Measurements from ENCODE around the gene PLCG1. TPM values are rescaled to one million over a fixed set of nuclear protein-coding genes. Genes with fewer than 3 reads are reported as not detected.

Gene PLCG1
- polyA plus RNA-seq, 1 donor from 2014 or later: 164 TPM

- no peaks in the 10 kb centered on the region for H3F3A ChIP-seq (ENCODE audit: insufficient read depth, low read length, poor library complexity, severe bottlenecking)
- H3K9me2 ChIP-seq (ENCODE audit: insufficient read depth, low read length): no peaks in the 10 kb centered on the region
- H2AFZ ChIP-seq (ENCODE audit: low read depth, low read length): no peak overlapping the region
- H3K9me3 ChIP-seq (ENCODE audit: low read length): no peaks in the 10 kb centered on the region
- H4K20me1 ChIP-seq (ENCODE audit: insufficient read depth): peaks cover 53% of the 10 kb centered on the region
- H3K27ac ChIP-seq (ENCODE audit: low read length): no peak overlapping the region
- H3K79me2 ChIP-seq (replicated peaks; ENCODE audit: insufficient read depth, low read length): peaks cover 97% of the 10 kb centered on the region
- TF ChIP-seq EP300 (conservative IDR thresholded peaks at IDR 0.05; ENCODE audit: poor library complexity, severe bottlenecking): no peak
- no peak for TF ChIP-seq POLR2AphosphoS5 (IDR thresholded peaks at IDR 0.05)
- no peak for TF ChIP-seq TAF1 (IDR thresholded peaks at IDR 0.05; ENCODE audit: low read depth)
- TF ChIP-seq MXI1 (conservative IDR thresholded peaks at IDR 0.05; ENCODE audit: poor library complexity, severe bottlenecking): no peak
- TF ChIP-seq REST (IDR thresholded peaks at IDR 0.05; ENCODE audit: borderline replicate concordance): no peak
- H3K36me3 ChIP-seq (ENCODE audit: insufficient read depth, low read length): no peaks in the 10 kb centered on the region
- H3K4me3 ChIP-seq (ENCODE audit: low read length): no peak overlapping the region
- no peak overlapping the region for H3K4me2 ChIP-seq (ENCODE audit: low read length)
- no peak overlapping the region for H3K9ac ChIP-seq (ENCODE audit: low read length)
- H3K27me3 ChIP-seq (ENCODE audit: insufficient read depth, low read depth, low read length): no peaks in the 10 kb centered on the region
Observed at GRCh38 chr20:41143354-41143753, 6.0 kb downstream of the PLCG1 start.

DNA sequence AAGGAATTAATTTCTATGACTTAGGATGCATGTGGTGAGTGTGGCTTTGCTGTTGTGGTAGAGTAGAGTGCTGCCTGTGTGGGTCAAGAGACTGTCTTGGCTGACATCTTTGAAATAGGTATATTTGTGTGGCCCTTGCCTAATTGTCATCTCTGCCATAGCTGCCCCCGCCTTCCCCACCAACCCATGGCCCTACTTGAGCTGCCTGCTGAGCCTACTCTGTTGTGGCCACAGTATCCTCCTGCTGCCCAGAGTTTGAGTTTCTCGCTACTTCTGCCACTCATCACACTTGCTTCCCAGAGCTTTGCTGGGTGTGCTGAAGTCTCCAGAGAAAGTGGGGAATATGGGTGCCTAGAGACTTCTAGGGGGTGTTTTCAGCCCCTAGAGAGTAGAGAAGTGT, 8.0 kb downstream of the PLCG1 start:
- Histone ChIP-seq H3K36me3 (ENCODE audit: insufficient read depth, low read length) (no peaks in the 10 kb centered on the region), H3K9ac (ENCODE audit: low read length) (no peak overlapping the region), H3K4me2 (ENCODE audit: low read length) (no peak overlapping the region), H2AFZ (ENCODE audit: low read depth, low read length) (no peak overlapping the region), H3K27me3 (ENCODE audit: insufficient read depth, low read depth, low read length) (no peaks in the 10 kb centered on the region), H3K79me2 (replicated peaks; ENCODE audit: insufficient read depth, low read length) (peaks cover 97% of the 10 kb centered on the region), H3K9me2 (ENCODE audit: insufficient read depth, low read length) (no peaks in the 10 kb centered on the region), H3K27ac (ENCODE audit: low read length) (no peak overlapping the region), H3K4me3 (ENCODE audit: low read length) (no peak overlapping the region), H3K9me3 (ENCODE audit: low read length) (no peaks in the 10 kb centered on the region), H4K20me1 (ENCODE audit: insufficient read depth) (peaks cover 54% of the 10 kb centered on the region), H3F3A (ENCODE audit: insufficient read depth, low read length, poor library complexity, severe bottlenecking) (no peaks in the 10 kb centered on the region)
- no peak for TF ChIP-seq EZH2 (IDR thresholded peaks at IDR 0.05; ENCODE audit: borderline replicate concordance, insufficient read depth, low read length, poor library complexity, severe bottlenecking)
- TF ChIP-seq TAF1 (IDR thresholded peaks at IDR 0.05; ENCODE audit: low read depth): no peak
- TF ChIP-seq MXI1 (conservative IDR thresholded peaks at IDR 0.05; ENCODE audit: poor library complexity, severe bottlenecking): no peak

- no peak overlapping the region for H3K9ac ChIP-seq (ENCODE audit: low read length)
- H3K79me2 ChIP-seq (replicated peaks; ENCODE audit: insufficient read depth, low read length): peaks cover 97% of the 10 kb centered on the region
- no peak for TF ChIP-seq EZH2 (IDR thresholded peaks at IDR 0.05; ENCODE audit: borderline replicate concordance, insufficient read depth, low read length, poor library complexity, severe bottlenecking)
- TF ChIP-seq EP300 (conservative IDR thresholded peaks at IDR 0.05; ENCODE audit: poor library complexity, severe bottlenecking): no peak
- no peak for TF ChIP-seq RAD21 (conservative IDR thresholded peaks at IDR 0.05)
- TF ChIP-seq POLR2AphosphoS5 (IDR thresholded peaks at IDR 0.05): no peak
- no peak for TF ChIP-seq SMC3 (conservative IDR thresholded peaks at IDR 0.05; ENCODE audit: poor library complexity)
- TF ChIP-seq TAF1 (IDR thresholded peaks at IDR 0.05; ENCODE audit: low read depth): no peak
- no peak for TF ChIP-seq REST (IDR thresholded peaks at IDR 0.05; ENCODE audit: borderline replicate concordance)
- H3K27ac ChIP-seq (ENCODE audit: low read length): no peak overlapping the region
- H3K9me3 ChIP-seq (ENCODE audit: low read length): no peaks in the 10 kb centered on the region
- H4K20me1 ChIP-seq (ENCODE audit: insufficient read depth): peaks cover 51% of the 10 kb centered on the region
- no peaks in the 10 kb centered on the region for H3K27me3 ChIP-seq (ENCODE audit: insufficient read depth, low read depth, low read length)
- H3K4me2 ChIP-seq (ENCODE audit: low read length): no peak overlapping the region
- H2AFZ ChIP-seq (ENCODE audit: low read depth, low read length): no peak overlapping the region
- no peaks in the 10 kb centered on the region for H3F3A ChIP-seq (ENCODE audit: insufficient read depth, low read length, poor library complexity, severe bottlenecking)
- no peaks in the 10 kb centered on the region for H3K36me3 ChIP-seq (ENCODE audit: insufficient read depth, low read length)
- no peaks in the 10 kb centered on the region for H3K9me2 ChIP-seq (ENCODE audit: insufficient read depth, low read length)
- no peak overlapping the region for H3K4me3 ChIP-seq (ENCODE audit: low read length)
Observed at GRCh38 chr20:41145821-41146620, 8.7 kb downstream of the PLCG1 start.

Measured in neural cell (in vitro differentiated cells).